Uterine smooth muscle cell (primary cell): Measurements from ENCODE around the gene KRT5. TPM values are rescaled to one million over a fixed set of nuclear protein-coding genes. Genes with fewer than 3 reads are reported as not detected.

Experiments
- total RNA-seq: library from RNA; depleted of rRNA; stranded (reverse); fragments of >200 nt; gene quantifications from 2 replicates; pipeline ENCODE4 v1.2.3, GENCODE V29; 2014

KRT5 gene
- 0.22 TPM in 1 of 2 replicates, not detected in the other for total RNA-seq

DNA sequence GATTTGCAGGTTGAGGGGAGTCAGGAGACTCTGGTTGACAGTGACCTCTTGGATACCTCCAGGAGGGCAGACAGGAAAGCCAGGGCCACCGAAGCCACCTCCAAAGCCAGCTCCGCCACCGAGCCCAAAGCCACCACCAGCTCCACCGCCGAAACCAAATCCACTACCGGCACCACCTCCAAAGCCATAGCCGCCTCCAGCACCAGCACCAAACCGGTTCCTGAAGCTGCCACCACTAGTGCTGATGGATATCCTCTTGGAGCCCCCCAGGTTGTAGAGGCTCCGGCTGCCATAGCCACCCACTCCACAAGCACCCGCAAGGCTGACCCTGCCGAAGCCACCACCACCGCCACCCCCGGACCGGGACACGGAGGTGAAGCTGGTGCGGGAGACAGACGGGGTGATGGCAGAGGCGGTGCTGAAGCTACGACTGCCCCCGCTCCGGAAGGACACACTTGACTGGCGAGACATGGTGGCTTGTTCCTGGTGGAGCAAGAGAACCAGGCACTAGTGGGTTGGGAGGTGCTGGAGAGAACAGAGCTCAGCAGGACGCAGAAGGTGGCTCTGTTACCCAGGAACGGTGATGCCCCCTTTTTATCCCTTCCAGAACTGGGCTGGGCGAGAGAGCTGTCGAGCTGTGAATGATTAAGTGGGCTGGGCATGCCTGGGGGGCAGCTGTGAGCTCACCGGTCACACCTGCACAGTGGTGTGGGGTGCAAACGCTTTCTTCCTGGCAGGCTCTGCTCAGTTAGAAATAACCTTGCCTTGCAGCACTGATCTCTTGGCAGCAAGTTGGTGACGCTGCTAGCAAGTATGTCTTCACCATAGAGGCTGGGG, at the start of gene KRT5:
KRT5 (minus strand) TSS at position 569 of the 837 bp plus-strand sequence; CDS start at position 471, 98 bp downstream.

DNA sequence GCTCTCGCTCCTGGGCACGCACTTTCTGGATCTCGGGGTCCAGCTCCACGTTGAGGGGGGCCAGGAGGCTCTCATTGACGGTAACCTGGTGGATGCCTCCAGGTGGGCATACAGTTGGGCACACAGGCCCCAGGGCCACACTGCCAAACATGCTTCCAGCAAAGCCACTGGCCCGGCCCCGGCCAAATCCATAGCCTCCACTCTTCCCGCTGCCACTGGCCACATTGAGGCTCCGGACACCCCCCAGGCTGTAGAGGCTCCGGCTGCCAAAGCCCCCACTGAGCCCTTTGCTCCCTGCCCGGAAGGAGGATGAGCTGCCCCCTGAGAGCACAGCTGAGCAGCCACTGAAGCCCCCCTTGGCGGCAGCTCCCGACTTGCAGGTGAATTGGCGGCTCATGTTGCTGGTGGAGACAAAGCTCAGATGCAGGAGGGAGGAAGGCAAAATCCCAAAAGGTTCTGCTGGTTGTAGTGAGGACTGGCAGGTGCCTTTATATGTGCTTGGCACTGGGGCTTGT, 32.5 kb upstream of the KRT5 start, which contains the start of gene KRT71:
KRT71 (minus strand) TSS at position 465 of the 515 bp plus-strand sequence; CDS start at position 397, 68 bp downstream.

DNA sequence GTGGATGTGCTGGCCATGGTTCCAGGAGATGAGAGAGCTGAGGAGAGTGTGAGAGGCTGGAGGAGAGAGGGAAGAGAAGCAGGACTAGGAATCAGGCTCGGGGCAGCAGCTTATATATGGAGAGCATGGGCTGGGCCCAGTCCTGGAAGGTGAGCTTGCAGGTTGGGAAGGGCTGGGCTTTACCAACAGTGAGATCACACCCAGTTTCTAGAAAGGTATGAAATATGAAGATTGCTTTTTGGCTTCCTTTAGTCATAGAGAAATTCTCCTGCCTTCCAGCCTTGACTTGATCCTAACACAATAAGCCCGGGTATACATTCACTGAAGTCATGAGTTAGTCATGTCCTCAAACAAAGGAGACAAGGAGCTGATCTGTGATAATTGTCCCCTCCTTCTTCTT, 27.0 kb downstream of the KRT5 start, which contains the start of gene KRT6A:
KRT6A (minus strand) TSS at position 86 of the 400 bp plus-strand sequence; CDS start at position 17, 69 bp downstream.

DNA sequence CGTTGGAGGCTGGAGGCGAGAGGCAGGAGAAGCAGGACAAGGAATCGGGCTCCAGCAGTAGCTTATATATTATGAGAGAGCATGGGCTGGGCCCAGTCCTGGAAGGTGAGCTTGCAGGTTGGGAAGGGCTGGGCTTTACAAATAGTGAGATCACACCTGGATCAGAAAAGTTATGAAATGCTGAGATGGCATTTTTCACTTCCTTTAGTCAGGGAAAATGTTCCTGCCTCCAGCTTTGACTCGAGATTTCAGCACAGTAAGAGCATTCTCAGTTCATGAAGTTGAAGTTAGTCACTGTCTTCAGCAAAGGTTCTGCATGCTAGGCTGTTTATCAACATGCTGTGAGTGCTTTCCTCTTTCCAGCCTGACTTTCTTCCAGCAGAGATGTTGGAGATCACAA, 46.4 kb downstream of the KRT5 start, which contains the start of gene KRT6C:
KRT6C (minus strand) TSS at position 38 of the 400 bp plus-strand sequence. CDS start 68 bp downstream, outside the sequence.

Other genes with a start within 250 kb of the KRT5 start
- under 0.01 TPM in 1 of 2 replicates, not detected in the other for gene KRT86, start 245.7 kb downstream of the KRT5 start, total RNA-seq
- under 0.01 TPM in 1 of 2 replicates, not detected in the other for gene KRT81, start 228.9 kb downstream of the KRT5 start, total RNA-seq
- not detected in 2 replicates for gene KRT83, start 199.0 kb downstream of the KRT5 start, total RNA-seq
- not detected in 2 replicates for gene KRT85, start 152.9 kb downstream of the KRT5 start, total RNA-seq
- gene KRT84, start 134.7 kb downstream of the KRT5 start, total RNA-seq, result not detected in 2 replicates
- not detected in 2 replicates for gene KRT82, start 114.1 kb downstream of the KRT5 start, total RNA-seq
- not detected in 2 replicates for gene KRT75, start 86.0 kb downstream of the KRT5 start, total RNA-seq
- gene KRT6B, start 68.2 kb downstream of the KRT5 start, total RNA-seq, result under 0.01 TPM in 1 of 2 replicates, not detected in the other
- not detected in 2 replicates for gene KRT6C, start 46.6 kb downstream of the KRT5 start, total RNA-seq
- not detected in 2 replicates for gene KRT6A, start 27.1 kb downstream of the KRT5 start, total RNA-seq
- not detected in 2 replicates for gene KRT71, start 32.8 kb upstream of the KRT5 start, total RNA-seq
- not detected in 2 replicates for gene KRT74, start 53.4 kb upstream of the KRT5 start, total RNA-seq
- gene KRT72, start 81.1 kb upstream of the KRT5 start, total RNA-seq, result not detected in 2 replicates
- gene KRT73, start 98.2 kb upstream of the KRT5 start, total RNA-seq, result not detected in 2 replicates
- gene KRT2, start 131.8 kb upstream of the KRT5 start, total RNA-seq, result not detected in 2 replicates
- gene KRT1, start 160.0 kb upstream of the KRT5 start, total RNA-seq, result not detected in 2 replicates
- gene KRT77, start 183.1 kb upstream of the KRT5 start, total RNA-seq, result not detected in 2 replicates